DND-41 (cell line): ENCODE measurements around the gene ZNF440.

Source experiments
- CTCF ChIP-seq: IDR thresholded peaks from 2 replicates; pipeline ENCODE4 v1.5.1; 2012; ENCODE audit warnings: borderline replicate concordance, low read length, moderate library complexity, mild to moderate bottlenecking; ENCODE audit not compliant: poor library complexity, severe bottlenecking; ENCODE audit errors: extremely low read depth
- EZH2 ChIP-seq: IDR thresholded peaks from 3 replicates; pipeline ENCODE4 v1.6.1; 2012; ENCODE audit warnings: borderline replicate concordance, low read depth, mild to moderate bottlenecking, moderate library complexity, low read length, inconsistent platforms; ENCODE audit not compliant: severe bottlenecking

GRCh38 chr19:11868188-11868587 lies 54.1 kb downstream of the ZNF440 start:
- TF ChIP-seq CTCF: no peak
- no peak for TF ChIP-seq EZH2
